Stimulated activated CD4-positive, alpha-beta T cell treated with anti-CD3 and anti-CD28 coated beads, Interleukin-1b, Interleukin-23, amount 100 ng/mL, for 4 hours (primary cell): ENCODE measurements around the gene AGBL2.
"Not testable (repeated sequence)": the region's sequence is repeated elsewhere in the genome, so short reads cannot be mapped to it uniquely, and the experiment has no call there.

Experiments
- DNase-seq, 2 donors: peaks; one replicate each; pipeline ENCODE4 v3.0.0-alpha.2; 2020; ENCODE audit warnings: low read depth in 2 of 2

AGBL2 gene, protein sequence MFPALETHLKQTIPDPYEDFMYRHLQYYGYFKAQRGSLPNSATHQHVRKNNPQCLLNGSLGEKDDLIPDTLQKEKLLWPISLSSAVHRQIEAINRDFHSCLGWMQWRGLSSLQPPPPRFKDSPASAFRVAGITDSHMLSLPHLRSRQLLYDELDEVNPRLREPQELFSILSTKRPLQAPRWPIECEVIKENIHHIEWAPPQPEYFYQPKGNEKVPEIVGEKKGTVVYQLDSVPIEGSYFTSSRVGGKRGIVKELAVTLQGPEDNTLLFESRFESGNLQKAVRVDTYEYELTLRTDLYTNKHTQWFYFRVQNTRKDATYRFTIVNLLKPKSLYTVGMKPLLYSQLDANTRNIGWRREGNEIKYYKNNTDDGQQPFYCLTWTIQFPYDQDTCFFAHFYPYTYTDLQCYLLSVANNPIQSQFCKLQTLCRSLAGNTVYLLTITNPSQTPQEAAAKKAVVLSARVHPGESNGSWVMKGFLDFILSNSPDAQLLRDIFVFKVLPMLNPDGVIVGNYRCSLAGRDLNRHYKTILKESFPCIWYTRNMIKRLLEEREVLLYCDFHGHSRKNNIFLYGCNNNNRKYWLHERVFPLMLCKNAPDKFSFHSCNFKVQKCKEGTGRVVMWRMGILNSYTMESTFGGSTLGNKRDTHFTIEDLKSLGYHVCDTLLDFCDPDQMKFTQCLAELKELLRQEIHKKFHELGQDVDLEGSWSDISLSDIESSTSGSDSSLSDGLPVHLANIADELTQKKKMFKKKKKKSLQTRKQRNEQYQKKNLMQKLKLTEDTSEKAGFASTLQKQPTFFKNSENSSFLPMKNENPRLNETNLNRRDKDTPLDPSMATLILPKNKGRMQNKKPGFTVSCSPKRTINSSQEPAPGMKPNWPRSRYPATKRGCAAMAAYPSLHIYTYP

DNA sequence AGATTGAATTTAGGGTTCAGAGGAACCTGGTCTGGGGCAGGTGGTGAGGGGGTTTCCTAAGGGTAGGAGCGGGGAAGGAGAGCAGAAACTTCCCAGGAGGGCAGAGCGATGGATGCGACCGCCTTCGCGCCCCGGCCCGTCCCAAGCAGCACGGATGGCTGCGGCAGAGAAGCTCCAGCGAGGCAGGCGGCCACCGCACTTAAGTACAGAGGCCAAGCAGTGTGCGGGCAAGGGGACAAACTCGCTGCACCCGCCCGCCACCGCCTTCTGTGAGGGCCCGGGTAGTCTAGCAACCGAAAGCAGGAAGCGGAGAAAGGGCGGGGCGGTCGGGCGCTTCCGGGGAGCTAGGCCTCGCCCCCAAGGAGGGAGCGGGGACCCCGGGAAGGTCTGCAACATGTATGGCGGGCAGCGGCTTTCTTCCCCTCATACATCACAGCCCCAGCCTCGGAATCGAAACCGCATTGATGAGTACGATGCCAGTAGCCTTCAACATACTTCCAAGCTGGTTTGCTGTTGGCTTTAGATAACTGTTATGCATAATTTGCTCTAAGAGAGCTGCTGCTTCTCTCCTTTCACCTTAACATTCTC, at the start of gene AGBL2:
Gene AGBL2, minus strand, starts transcription at position 288 of the 588 bp plus-strand sequence. CDS start 719 bp downstream, outside the sequence.
- peak; percentile 62 to 72 for DNase-seq

DNA sequence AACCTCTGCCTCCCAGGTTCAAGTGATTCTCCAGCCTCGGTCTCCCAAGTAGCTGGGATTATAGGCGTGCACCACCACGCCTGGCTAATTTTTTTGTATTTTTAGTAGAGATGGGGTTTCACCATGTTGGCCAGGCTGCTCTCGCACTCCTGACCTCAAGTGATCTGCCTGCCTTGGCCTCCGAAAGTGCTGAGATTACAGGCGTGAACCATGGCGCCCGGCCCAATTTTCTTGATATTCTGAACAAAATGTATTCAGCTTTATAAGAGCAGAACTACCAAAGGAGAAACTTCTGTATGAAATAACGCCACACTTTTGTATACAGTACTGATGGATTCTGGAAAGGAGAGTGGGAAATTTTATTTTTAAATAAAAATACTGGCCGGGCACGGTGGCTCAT, 44.1 kb upstream of the AGBL2 start:
- not testable (repeated sequence) for DNase-seq

DNA sequence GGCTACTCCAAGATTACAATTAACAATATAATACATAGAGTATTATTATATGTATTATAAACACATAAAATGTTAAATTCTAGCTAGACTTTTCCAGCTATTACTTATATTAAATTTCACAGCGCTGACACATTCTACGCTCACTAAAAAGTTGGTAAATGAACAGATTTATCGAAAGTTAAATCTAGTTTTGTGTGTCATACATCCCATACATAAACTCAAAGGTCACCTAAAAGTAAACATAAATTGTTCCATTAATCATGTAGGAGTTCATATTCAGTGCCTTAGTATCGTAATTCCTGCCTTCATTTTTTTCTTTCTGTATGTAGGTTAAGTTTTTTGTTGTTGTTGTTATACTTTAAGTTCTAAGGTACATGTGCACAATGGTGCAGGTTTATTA, 41.0 kb upstream of the AGBL2 start:
- no peak for DNase-seq

DNA sequence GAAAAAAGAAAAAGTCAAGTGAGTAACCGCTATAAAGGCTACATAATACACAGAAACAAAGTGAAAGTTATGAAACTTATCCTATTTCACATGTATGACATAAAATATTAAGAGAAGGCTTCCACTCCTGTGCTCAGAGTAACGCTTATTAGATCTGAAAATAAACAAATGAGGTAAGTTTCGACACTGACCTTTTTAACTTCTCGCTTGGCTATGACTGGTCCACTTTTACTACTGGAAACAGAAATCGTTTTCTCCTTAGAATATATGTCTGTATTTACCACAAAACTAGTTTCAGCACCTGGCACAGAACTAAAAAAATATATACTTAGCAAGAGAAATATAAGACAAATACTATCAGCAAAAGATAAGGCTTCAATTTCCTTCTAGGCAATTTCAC, 35.6 kb upstream of the AGBL2 start:
- no peak for DNase-seq

DNA sequence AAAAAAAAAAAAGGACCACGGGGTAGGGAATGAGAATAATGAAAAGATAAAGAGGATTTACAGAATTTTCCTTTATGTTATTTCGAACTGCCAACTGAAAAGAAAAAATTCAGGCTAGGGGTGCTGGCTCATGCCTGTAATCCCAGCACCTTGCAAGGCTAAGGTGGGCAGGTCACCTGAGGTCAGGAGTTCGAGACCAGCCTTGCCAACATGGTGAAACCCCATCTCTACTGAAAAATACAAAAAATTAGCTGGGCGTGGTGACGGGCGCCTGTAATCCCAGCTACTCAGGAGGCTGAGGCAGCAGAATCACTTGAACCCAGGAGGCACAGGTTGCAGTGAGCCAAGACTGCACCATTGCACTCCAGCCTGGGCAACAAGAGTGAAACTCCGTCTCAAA, 27.3 kb upstream of the AGBL2 start:
- not testable (repeated sequence) for DNase-seq

DNA sequence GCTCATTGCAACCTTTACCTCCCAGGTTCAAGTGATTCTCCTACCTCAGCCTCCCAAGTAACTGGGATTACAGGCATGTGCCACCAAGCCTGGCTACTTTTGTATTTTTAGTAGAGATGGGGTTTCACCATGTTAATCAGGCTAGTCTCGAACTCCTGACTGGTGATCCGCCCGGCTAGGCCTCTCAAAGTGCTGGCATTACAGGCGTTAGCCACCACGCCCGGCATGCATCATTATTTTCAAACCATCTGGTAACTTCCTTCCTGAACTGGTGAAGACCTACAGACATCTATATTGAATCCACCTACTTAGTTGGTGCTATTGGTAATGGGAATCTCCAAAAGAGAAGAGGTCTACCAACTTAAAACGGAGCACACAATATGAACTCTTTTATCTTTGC, 22.6 kb upstream of the AGBL2 start:
- DNase-seq = not testable (repeated sequence)

DNA sequence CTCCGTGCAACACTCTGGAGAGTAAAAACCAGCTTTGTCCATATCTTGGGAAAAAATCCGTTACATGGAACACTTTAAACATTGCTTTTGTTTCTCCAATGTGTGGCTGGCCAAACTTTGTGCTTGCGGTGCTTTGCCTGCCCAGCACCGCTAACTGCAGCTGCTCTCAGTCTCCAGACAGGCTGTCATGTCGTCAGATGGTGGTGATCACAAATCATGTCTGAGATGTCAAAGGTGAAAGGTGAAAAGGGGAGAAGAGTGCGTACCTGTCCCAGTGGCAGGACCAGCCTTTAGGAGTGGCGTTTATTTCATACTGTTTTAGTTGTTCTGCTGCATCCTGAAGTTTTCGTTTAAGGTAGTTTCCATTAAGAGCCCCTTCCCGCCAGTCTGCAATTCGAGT, 17.1 kb upstream of the AGBL2 start:
- no peak for DNase-seq

DNA sequence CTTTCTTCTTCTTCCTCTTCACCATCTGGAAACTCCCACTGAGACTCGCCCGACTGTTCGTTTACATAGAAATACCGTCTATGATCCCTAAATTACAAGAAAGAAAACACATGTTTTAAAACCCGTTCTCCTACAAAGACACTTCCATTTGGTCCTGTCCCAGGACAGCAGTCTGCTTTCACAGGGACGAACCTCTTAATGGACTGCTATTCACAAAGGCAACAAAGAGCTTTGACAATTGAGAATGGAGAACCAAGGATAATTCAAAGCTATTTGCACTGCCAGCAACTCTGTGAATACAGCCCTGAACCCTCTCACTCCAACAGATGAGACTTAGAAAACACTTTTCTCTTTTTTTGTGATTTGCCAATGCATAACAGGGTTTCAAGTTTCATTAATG, 16.3 kb upstream of the AGBL2 start:
- DNase-seq = no peak

DNA sequence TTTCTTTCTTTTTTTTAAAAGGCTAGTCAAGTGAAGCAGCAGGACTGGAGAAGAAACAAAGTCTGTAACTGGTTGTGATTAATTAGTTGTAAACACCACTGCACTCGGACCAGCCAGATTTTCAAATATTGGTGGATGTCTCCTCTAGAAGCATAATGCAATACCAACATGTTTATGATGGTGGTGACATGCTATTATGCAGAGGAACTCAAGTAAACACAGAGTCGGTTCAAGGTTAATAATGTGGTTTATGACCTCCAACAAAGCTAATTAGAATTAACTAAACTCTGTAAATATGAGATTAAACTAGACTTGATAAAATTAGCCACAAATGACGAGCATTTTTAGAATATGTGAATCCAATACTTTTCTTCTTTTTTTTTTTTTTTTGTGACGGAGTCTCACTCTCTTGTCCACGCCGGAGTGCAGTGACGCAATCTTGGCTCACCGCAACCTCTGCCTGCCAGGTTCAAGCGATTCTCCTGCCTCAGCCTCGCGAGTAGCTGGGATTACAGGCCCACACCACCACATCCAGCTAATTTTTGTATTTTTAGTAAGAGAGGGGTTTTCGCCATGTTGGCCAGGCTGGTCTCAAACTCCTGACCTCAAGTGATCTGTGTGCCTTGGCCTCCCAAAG, 11.8 kb upstream of the AGBL2 start:
- no peak for DNase-seq

DNA sequence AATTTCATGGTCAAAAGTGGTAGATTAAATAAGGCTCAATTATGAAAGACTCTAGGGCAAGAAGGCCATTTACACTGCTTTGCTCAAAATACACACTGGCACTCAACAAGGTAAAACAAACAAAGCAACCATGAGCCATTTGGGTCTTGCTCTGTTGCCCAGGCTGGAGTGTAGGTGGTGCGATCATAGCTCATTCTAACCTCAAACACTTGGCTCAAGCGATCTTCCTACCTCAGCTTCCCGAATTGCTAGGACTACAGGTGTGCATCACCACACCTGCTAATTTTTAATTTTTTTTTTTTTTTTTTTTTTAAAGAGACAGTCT, 10.9 kb upstream of the AGBL2 start:
- no peak for DNase-seq

DNA sequence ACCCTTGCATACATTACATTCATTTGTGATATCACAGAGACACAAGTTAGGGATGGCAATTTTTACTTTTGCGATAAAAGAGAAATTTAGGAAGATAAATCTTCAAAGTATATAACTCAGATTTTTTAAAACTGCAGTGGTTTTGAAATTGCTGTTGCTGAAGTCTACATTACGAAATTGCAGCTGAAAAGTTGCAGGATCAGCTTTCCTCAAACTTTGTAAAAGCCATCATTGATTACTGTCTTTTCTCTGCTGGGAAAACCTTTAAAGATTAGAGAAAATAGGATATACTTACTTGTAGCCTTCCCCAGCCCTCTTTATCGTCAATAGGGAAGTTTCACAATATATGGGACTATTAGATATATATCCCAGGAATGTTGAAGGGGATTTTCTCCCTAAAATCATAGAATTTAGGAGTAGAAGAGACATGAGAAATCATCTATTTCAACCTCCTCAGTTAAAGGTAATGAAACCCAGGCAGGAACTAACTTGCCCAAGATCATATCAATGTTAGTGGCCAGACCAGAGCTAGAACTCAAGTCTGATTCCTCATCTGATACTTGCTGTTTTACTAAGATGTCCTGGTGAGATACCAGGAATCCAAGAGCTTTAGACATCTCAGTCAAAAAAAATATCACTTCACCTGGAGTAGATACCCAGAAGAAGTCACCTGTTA, 10.4 kb upstream of the AGBL2 start:
- DNase-seq = no peak

DNA sequence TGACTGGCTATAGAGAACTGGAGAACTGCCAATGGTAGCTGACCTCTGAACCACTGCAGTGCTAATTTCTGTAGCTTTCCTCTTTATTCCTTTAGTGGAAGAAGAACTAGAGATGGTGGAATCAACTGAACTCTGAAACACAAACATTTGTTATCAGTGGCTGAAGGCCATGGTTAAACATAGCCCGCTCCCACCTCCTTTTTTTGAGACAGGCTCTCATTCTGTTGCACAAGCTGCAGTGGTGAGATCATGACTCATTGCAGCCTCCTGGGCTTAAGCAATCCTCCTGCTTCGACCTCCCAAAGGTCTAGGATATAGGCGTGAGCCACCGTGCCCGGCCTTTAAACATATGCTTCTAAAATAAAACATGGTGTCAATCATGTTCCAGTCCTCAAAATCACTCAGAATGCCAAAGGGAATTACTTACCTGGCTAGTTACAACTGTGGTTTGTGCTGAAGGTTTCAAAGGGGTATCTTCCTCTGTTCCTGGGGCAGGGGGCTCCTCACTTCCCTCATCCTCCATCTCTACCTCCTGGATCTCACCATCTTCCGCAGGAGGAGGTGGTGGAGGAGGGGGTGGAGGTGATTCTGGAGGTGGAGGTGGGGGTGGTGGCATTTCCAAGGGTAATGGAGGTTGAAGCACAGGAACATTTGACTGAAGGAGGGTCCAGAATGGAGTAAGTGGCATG, 9.0 kb upstream of the AGBL2 start:
- DNase-seq = no peak

DNA sequence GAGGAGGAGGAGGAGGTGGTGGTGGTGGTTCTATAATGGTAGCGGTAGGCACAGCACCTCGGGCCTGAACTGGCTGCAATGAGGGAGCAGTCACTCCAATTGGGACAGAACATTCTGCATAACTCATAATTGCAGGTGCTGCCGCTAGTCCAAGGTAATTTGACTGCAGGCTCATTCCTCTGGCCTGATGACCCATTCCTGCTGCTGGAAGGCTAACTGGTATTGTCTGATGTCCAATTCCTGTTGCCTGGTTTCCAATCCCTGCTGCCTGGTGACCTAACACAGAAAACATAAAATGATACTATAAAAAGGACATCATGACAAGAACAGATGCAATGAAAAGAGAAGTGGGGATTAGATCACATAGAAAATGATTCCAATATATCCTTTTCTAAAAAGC, 7.9 kb upstream of the AGBL2 start:
- DNase-seq = no peak

DNA sequence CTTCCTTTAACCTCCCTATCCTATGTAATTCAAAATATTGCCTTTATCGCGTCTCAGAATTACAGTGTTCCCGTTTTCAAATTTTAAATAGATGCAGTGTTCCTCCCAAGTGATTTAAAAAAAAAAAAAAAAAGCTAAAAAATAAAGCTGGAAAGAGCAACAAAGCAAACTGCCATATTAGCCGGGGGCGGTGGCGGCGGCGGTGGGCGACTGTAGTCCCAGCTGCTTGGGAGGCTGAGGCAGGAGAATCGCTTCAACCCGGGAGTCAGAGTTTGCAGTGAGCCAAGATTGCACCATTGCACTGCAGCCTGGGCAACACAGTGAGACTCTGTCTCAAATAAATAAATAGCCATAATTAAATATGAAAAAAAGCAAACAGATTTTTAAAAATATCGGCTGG, 5.5 kb upstream of the AGBL2 start:
- DNase-seq = no peak

DNA sequence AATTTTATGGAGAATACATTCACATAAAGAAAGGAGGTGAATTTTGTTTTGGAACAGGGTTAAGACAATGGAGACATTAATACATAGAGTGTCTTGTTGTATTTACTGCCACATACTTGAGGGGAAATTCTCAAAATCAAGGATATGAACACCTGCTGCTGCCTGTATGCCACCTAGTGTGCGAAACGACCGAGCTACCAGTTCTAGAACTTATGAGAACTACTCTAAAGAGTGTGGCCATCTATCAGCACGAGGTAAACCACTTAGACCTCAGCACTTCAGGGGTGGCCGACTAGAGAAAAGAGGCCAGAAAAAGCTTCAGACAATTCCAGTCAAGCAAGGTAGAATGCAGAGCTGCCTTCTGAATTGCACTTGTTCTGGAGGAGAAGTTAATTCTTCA, 1.5 kb upstream of the AGBL2 start:
- no peak for DNase-seq

DNA sequence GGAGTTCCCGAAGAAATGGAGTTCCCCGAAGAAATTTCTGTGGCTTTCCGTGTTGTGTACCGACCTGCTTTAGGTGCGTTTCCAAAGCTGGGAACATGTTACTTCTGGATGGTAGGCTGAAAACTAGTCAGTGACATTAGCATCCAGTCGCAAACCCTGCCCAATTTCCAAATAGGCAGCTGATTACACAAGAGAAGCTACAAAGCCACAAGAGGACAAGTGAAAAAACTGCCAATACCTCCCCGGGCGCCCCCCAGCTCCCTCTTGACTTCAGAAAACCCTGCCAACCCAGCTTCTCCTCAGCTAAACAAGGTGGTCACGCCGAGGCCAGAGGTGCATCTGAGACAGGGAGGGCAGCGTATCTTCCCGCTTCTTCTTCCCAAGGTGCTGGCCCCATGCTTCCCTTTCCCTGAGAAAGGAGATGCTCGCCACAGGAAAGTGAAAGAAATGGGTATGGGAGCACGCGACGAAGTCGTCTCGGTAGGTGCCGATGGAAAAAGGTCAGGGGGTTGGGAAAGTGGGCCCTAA, 551 bp downstream of the AGBL2 start:
- DNase-seq = peak in 1 of 2 donors; percentile 3

DNA sequence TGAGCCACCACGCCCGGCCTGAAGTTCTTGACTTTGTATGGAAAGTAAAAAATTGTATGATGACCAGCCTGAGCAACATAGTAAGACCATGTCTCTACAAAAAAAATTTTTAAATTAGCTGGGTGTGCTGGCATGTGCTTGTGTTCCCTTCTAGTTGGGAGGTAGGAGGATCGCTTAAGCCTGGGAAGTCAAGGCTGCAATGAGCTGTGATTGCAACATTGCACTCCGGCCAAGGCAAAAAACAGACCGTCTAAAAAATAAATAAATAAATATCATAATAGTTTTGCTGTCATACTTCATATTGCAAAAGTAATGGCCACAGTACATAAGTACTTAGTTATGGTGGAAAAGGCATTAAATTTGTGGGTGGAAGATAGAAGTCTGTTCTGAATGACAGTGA, 3.4 kb downstream of the AGBL2 start:
- DNase-seq = no peak

DNA sequence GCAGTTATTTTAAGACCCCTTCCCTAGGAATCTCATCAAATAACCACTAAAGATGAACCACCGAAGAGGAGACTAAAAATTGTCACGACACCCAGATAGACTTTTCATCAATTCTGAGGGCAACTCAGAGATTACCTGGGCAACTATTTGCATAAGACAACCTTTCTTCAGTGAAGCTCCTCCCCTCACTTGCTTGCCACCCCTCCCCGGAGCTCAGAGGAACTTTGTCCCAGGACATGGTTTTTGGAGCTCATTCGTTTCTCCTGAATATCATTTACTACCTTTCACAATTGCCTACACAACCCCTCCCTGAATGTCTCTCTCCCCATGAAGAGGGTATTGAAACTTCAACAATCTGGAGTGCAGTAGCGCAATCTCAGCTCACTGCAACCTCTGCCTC, 3.9 kb downstream of the AGBL2 start:
- no peak for DNase-seq

DNA sequence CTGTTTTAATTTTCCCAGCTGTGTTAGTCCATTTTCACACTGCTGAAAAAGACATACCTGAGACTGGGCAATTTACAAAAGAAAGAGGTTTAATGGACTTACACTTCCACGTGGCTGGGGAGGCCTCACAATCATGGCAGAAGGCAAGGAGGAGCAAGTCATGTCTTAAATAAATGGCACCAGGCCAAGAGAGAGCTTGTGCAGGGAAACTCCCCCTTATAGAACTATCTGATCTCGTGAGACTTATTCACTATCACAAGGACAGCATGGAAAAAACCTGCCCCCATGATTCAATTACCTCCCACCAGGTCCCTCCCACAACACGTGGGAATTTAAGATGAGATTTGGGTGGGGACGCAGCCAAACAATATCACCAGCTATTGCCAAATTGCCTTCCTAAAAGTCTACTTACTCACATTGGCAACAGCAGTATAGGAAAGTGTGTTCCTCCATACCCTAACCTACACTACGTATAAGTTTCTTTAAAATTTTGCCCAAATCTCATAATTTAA, 7.8 kb downstream of the AGBL2 start:
- not testable (repeated sequence) for DNase-seq

DNA sequence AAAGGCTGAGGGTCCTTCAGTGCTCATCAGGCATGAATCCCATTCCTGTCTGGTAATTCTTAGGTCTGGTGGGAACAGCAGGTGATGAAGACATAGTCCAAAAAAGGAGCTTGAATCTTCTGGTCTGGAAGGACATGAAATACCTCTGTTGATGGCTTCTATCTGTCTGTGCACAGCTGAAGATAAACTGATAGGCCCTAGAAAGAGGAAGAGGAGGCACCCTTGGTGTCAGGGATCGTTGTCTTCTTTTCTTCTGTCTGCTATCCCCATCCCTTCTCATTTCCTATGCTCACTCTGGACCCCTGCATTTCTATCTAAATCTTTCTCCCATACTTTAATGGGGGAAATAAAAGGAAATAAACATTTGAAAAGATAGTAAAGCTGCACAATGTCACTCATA, 9.4 kb downstream of the AGBL2 start:
- DNase-seq = no peak

DNA sequence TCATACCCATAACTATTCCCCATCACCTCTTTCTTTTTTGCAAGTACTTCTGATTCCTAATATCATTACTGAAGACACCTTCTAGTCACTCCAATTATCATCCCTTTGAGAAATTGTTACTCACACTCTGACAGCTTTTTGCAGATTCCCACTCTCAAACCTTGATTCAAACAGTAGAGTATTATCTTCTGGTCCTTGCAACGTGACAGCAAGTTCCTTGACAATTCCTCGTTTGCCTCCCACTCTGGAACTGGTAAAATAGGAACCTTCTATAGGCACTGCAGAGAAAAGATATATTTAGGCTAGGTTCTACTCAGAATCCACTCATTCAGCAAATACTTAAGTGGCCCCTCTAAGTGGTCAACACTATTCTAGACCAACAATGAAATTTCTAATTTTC, 23.2 kb downstream of the AGBL2 start:
- no peak for DNase-seq
